Measurements from ENCODE around the gene CHMP3.

CHMP3 gene

GRCh38 chr2:86461042-86461743, 102.0 kb downstream of the CHMP3 start:
- DNase-seq, result no peak

DNA sequence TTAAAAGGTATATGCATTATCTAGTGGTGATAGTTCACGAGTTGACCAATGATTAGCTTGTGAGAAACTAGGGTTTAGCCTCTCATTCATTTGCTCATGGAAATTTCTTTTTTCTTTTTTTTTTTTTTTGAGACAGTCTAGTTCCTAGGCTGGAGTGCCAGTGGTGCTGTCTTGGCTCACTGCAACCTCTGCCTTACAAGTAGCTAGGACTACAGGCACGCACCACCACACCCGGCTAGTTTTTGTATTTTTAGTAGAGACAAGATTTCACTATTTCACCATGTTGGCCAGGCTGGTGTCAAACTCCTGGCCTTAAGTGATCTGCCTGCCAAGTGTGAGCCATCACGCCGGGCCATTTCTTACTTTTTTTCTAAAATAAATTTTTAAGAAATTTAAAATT, 108.1 kb downstream of the CHMP3 start:
- no peak for DNase-seq

DNA sequence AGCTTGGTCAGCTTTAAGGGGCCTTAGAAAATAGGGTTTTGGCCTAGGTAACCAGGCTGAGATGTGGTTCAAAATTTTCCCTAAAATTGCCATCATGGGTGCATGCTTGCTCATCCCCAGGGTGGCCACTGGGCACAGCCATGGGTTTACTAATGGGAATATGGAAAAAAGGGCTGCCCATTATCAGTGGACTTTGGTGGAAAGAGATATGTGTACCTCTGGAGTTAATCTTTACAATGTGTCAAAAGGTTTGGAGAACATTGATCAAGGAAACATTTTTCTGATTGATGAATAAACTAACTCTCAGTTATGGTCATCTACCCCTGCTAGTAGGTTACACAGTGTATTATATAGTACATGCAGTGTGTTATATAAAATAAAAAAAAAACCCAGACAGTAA, 109.0 kb downstream of the CHMP3 start:
- DNase-seq, result no peak

- no peak for DNase-seq
Observed at GRCh38 chr2:86453836-86454235, 109.4 kb downstream of the CHMP3 start.
